B cell (primary cell): ENCODE measurements around the gene MALL. TPM values are rescaled to one million over a fixed set of nuclear protein-coding genes. Genes with fewer than 3 reads are reported as not detected.
"Not testable (repeated sequence)": the region's sequence is repeated elsewhere in the genome, so short reads cannot be mapped to it uniquely, and the experiment has no call there.

Experiments
- ATAC-seq: fragments of 200-7000 bp; cut with Tn5 transposase; one replicate; pipeline ENCODE4 v1.10.0; 2021; ENCODE audit warnings: low read depth, mild to moderate bottlenecking, moderate number of reproducible peaks, moderate library complexity
- CTCF ChIA-PET: fragments of 350-600 bp; sonication (Branson Sonifier 250); formaldehyde crosslinking; loops from one replicate; lab custom pipeline; 2021; ENCODE audit warnings: antibody characterized with exemption, inconsistent platforms; lab: Charles Lee
- POLR2A ChIA-PET: fragments of 350-600 bp; sonication (Branson Sonifier 250); formaldehyde crosslinking; loops from one replicate; lab custom pipeline; 2021; ENCODE audit warnings: antibody characterized with exemption; lab: Charles Lee
- DNase-seq: peaks from one replicate; pipeline ENCODE4 v3.0.0; 2013
- H2AFZ ChIP-seq: 2 replicates; pipeline ENCODE4 v1.6.1; 2012; ENCODE audit warnings: mild to moderate bottlenecking, low read depth, low read length; ENCODE audit not compliant: insufficient read depth, poor library complexity, severe bottlenecking
- H3K27ac ChIP-seq, 2 donors: 1 replicate in 1 of 2; 2 replicates in 1 of 2; pipeline ENCODE4 v1.5.1; 2012 to 2013; ENCODE audit warnings: low read length in 2 of 2, mild to moderate bottlenecking in 2 of 2, moderate library complexity in 1 of 2
- H3K27me3 ChIP-seq, 4 experiments: fragments of 200-600 bp in 1 of 4; sonication (generic) in 1 of 4; replicated peaks in 1 of 4; 1 replicate in 2 of 4; 2 replicates in 2 of 4; pipeline versions ENCODE4 v1.6.1 to v1.7.0; 2013 to 2016; ENCODE audit warnings: low read length in 3 of 4, mild to moderate bottlenecking in 2 of 4, mixed read lengths in 1 of 4, moderate library complexity in 1 of 4; ENCODE audit not compliant: insufficient read depth in 4 of 4, control insufficient read depth in 3 of 4; ENCODE audit errors: control extremely low read depth in 1 of 4
- H3K36me3 ChIP-seq, 2 experiments: replicated peaks in 1 of 2; 1 replicate in 1 of 2; 2 replicates in 1 of 2; pipeline versions ENCODE4 v1.6.1 to v1.7.1; 2013; ENCODE audit warnings: low read length in 1 of 2; ENCODE audit not compliant: insufficient read depth in 2 of 2, control insufficient read depth in 1 of 2; ENCODE audit errors: control extremely low read depth in 1 of 2, extremely low read depth in 1 of 2
- H3K4me1 ChIP-seq, 2 donors: fragments of 200-600 bp in 1 of 2; sonication (generic) in 1 of 2; 1 replicate in 1 of 2; 2 replicates in 1 of 2; pipeline versions ENCODE4 v1.5.1 to v1.6.1; 2013 to 2017; ENCODE audit warnings: low read length in 2 of 2; ENCODE audit not compliant: control insufficient read depth in 2 of 2, insufficient read depth in 2 of 2
- H3K4me2 ChIP-seq: replicated peaks from 2 replicates; pipeline ENCODE3; 2012; ENCODE audit warnings: mild to moderate bottlenecking, low read depth, low read length; ENCODE audit not compliant: poor library complexity, severe bottlenecking
- H3K4me3 ChIP-seq, 5 experiments: fragments of 200-600 bp in 1 of 5; sonication (generic) in 1 of 5; 1 replicate in 3 of 5; 2 replicates in 2 of 5; pipeline versions ENCODE4 v1.5.1 to v1.7.0; 2011 to 2016; ENCODE audit warnings: low read length in 4 of 5, mild to moderate bottlenecking in 4 of 5, low read depth in 2 of 5, control low read depth in 1 of 5, moderate library complexity in 1 of 5; ENCODE audit not compliant: insufficient read depth in 1 of 5; ENCODE audit errors: control extremely low read depth in 1 of 5, extremely low read depth in 1 of 5
- H3K79me2 ChIP-seq: fragments of 200-600 bp; sonication (generic); one replicate; pipeline ENCODE4 v1.6.0; 2016; ENCODE audit warnings: low read length; ENCODE audit not compliant: control insufficient read depth, insufficient read depth
- H3K9ac ChIP-seq: fragments of 200-600 bp; sonication (generic); 2 replicates; pipeline ENCODE4 v1.6.1; 2017; ENCODE audit warnings: mild to moderate bottlenecking, low read length, moderate library complexity
- H3K9me3 ChIP-seq, 3 donors: one replicate each; pipeline versions ENCODE4 v1.6.1 to v1.7.1; 2013; ENCODE audit warnings: low read length in 2 of 3; ENCODE audit not compliant: control insufficient read depth in 2 of 3, insufficient read depth in 1 of 3; ENCODE audit errors: control extremely low read depth in 1 of 3
- H4K20me1 ChIP-seq: 2 replicates; pipeline ENCODE4 v1.6.0; 2012; ENCODE audit warnings: mild to moderate bottlenecking, low read length; ENCODE audit not compliant: insufficient read depth, control insufficient read depth, poor library complexity, severe bottlenecking
- H3K27ac Mint-ChIP-seq: one replicate; pipeline ENCODE4 v1.8.0; 2021; ENCODE audit warnings: mixed read lengths
- H3K27me3 Mint-ChIP-seq: one replicate; pipeline ENCODE4 v1.8.0; 2021; ENCODE audit warnings: mixed read lengths
- H3K4me1 Mint-ChIP-seq: one replicate; pipeline ENCODE4 v1.8.0; 2021; ENCODE audit warnings: mixed read lengths
- H3K4me3 Mint-ChIP-seq: one replicate; pipeline ENCODE4 v1.8.0; 2021; ENCODE audit warnings: mixed read lengths
- H3K9me3 Mint-ChIP-seq: one replicate; pipeline ENCODE4 v1.8.0; 2022; ENCODE audit warnings: mixed read lengths; ENCODE audit not compliant: insufficient read depth
- EZH2 ChIP-seq: IDR thresholded peaks from 2 replicates; pipeline ENCODE4 v1.6.1; 2012; ENCODE audit warnings: borderline replicate concordance, low read depth, mild to moderate bottlenecking, moderate library complexity, low read length; ENCODE audit not compliant: insufficient read depth, poor library complexity, severe bottlenecking
- WGBS: methylation state at CpG from one replicate; pipeline ENCODE4 v1.1.5; 2013; ENCODE audit warnings: missing lambda C conversion rate; ENCODE audit not compliant: insufficient coverage; 5-methylcytosine and 5-hydroxymethylcytosine counted together
- intact Hi-C: fragments of 100-400 bp; cut with micrococcal nuclease; formaldehyde crosslinking; loops from one replicate; pipeline ENCODE4 v1.10.0; 2022
- polyA minus RNA-seq: library from RNA; depleted of rRNA, polyadenylated mRNA; stranded (reverse); fragments of >200 nt; gene quantifications from 2 replicates; pipeline ENCODE4 v1.2.3, GENCODE V29; 2012
- polyA plus RNA-seq: library from polyadenylated mRNA; depleted of rRNA; stranded (reverse); fragments of >200 nt; gene quantifications from 2 replicates; pipeline ENCODE4 v1.2.3, GENCODE V29; 2012
- total RNA-seq, 2 donors: library from RNA; stranded (reverse); fragments of 120-200 nt in 1 of 2; gene quantifications; 1 replicate in 1 of 2; 2 replicates in 1 of 2; pipeline versions ENCODE4 v1.2.3 to v1.2.4, GENCODE V29; 2013 to 2022
- TF ChIP-seq, protein P1 (sequence below): fragments of 200-600 bp; IDR thresholded peaks from one replicate; pipeline ENCODE4 v1.8.0; 2022; ENCODE audit warnings: antibody characterized with exemption, mild to moderate bottlenecking

Gene MALL
- total RNA-seq (not detected in 2 replicates), polyA plus RNA-seq (not detected in 2 replicates), polyA minus RNA-seq (not detected in 2 replicates)
- 0.23 TPM for total RNA-seq (2013)

DNA sequence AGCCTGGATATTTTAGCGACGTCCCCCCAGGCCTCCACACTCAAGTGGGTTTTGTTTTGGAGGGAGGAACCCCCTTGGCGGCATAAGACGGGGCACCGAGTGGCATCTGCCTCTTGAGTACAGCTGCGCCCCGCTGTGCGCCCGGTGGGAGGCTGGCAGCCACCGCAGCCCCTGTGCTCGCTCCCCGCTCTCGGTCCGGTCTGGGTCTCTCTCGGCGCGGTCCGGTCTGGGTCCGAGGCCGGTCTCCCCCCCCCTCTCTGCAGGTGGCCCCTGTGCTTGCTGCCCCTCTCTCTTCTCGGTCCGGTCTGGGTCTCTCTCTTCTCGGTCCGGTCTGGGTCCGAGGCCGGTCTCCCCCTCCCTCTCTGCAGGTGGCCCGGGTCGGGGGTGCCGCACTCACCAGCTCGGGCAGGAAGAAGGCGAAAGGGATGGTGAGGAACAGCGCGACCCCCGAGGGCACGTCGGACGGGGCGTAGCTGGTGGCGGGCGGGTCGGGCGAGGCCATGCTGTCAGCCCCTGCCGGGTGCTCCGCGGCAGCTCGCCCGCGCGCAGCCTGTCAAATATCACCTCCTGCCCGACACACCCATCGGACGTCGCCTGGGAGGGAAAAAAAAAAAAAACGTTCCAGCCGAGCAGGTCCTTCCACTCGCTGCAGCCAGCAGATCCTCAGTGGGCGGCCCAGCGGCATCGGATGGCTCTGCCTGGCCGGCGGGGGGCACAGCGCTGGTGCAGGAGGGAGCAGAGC, at the start of gene MALL:
Gene MALL (minus strand): TSS at position 532 of the 742 bp plus-strand sequence. CDS start 30 bp downstream, at position 502.
- WGBS, result 28% methylated on average over 56 of the region's 62 CpGs
- ChIA-PET CTCF (no interaction called here), POLR2A (no interaction called here)
- Histone ChIP-seq H3K27ac (no peak within 1 kb of the TSS), H3K9me3 (peaks cover 0 to 7% (median 0%) of the 10 kb centered on the region in 3 donors), H4K20me1 (no peaks in the 10 kb centered on the region), H3K36me3 (no peaks in the 10 kb centered on the region), H3K4me1 (no peaks in the 10 kb centered on the region), H3K4me3 (no peak within 1 kb of the TSS), H3K4me2 (no peak within 1 kb of the TSS), H3K9ac (no peak within 1 kb of the TSS), H3K79me2 (no peaks in the 10 kb centered on the region), H3K27me3 (peaks cover 0 to 30% (median 6%) of the 10 kb centered on the region in 4 experiments), H2AFZ (no peak within 1 kb of the TSS)
- DNase-seq (no peak), ATAC-seq (no peak)
- Mint-ChIP-seq H3K4me1 (no peaks in the 10 kb centered on the region), H3K4me3 (no peak within 1 kb of the TSS), H3K9me3 (no peaks in the 10 kb centered on the region), H3K27me3 (peaks cover 50% of the 10 kb centered on the region), H3K27ac (no peak within 1 kb of the TSS)
- TF ChIP-seq, protein P1, sequence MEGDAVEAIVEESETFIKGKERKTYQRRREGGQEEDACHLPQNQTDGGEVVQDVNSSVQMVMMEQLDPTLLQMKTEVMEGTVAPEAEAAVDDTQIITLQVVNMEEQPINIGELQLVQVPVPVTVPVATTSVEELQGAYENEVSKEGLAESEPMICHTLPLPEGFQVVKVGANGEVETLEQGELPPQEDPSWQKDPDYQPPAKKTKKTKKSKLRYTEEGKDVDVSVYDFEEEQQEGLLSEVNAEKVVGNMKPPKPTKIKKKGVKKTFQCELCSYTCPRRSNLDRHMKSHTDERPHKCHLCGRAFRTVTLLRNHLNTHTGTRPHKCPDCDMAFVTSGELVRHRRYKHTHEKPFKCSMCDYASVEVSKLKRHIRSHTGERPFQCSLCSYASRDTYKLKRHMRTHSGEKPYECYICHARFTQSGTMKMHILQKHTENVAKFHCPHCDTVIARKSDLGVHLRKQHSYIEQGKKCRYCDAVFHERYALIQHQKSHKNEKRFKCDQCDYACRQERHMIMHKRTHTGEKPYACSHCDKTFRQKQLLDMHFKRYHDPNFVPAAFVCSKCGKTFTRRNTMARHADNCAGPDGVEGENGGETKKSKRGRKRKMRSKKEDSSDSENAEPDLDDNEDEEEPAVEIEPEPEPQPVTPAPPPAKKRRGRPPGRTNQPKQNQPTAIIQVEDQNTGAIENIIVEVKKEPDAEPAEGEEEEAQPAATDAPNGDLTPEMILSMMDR, result no peak
- no peak for TF ChIP-seq EZH2
- intact Hi-C loops, result no loop called here

DNA sequence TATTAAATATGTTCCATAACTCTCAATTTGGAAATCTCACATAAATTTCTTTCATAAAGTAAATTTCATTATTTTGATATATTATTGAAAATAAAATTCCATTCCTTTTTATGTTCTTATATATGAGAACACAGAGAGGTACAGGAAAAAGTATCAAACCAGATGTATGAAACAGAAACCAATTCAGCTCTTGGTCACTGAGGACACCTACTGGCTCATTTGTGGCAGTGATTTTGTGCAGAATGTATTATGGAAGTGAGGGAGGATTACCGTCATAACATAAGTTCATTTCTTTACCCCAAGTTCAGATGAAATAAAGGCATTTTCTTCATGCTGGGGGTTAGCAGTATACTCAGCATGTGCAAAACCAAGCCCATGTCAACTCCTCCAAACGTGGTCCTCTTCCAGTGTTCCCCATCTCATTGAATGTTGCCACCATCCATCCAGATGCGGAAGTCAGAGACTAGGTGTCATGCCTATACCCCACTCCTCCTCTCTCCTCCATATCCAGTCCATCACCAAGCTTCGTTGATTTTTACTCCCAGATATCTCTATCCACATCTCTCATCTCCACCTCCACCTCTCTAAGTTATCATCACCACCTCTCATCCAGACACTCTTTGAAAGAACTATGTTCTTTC, 41.7 kb upstream of the MALL start:
- peaks cover 3% of the 10 kb centered on the region for H3K27me3 Mint-ChIP-seq
- Histone ChIP-seq H3K4me2 (no peak overlapping the region), H3K4me3 (no peak overlapping the region), H3K27ac (no peak overlapping the region), H3K9me3 (peaks cover 2 to 11% (median 5%) of the 10 kb centered on the region in 3 donors), H3K4me1 (no peaks in the 10 kb centered on the region), H4K20me1 (no peaks in the 10 kb centered on the region), H3K27me3 (no peaks in the 10 kb centered on the region), H3K79me2 (no peaks in the 10 kb centered on the region), H3K36me3 (no peaks in the 10 kb centered on the region), H2AFZ (no peak overlapping the region), H3K9ac (no peak overlapping the region)
- WGBS, result 48% methylated on average over 3 of the region's 4 CpGs
- peaks cover 9% of the 10 kb centered on the region for H3K9me3 Mint-ChIP-seq
- intact Hi-C loops, result loop anchor here (5.0 kb wide), 1 partner anchor 600 kb away; no protein-coding TSS in a partner anchor
- DNase-seq (peak; percentile 35), ATAC-seq (no peak)
- H3K27ac Mint-ChIP-seq, result no peak overlapping the region
- H3K4me1 Mint-ChIP-seq, result peaks cover 2% of the 10 kb centered on the region
- no peak overlapping the region for H3K4me3 Mint-ChIP-seq
- TF ChIP-seq, protein P1, result peak; percentile 67
- no peak for TF ChIP-seq EZH2
- ChIA-PET POLR2A (no interaction called here), CTCF (interaction anchor here (0.7 to 1.7 kb wide), 3 partner anchors 9 to 601 kb away, joined by 3 to 9 read pairs (median 3); no protein-coding TSS in a partner anchor)

DNA sequence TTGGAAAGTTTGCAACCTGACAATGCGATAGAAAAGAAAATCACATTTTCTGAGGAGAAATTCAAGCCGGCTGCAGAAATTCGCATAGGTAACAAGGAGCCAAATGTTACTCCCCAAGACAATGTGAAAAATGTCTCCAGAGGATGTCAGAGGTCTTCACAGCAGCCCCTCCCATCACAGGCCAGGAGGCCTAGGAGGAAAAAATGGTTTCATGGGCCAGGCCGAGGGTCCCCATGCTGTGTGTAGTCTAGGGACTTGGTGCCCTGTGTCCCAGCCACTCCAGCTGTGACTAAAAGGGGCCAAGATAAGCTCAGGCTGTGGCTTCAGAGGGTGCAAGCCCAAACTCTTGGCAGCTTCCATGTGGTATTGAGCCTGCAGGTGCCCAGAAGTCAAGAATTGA, 39.2 kb upstream of the MALL start:
- POLR2A ChIA-PET, H3K79me2 ChIP-seq, H3K9ac ChIP-seq, H3K4me1 ChIP-seq, H3K4me2 ChIP-seq, H3K27me3 ChIP-seq, H2AFZ ChIP-seq, DNase-seq, H3K9me3 Mint-ChIP-seq, H3K4me3 Mint-ChIP-seq, H3K36me3 ChIP-seq, H3K4me1 Mint-ChIP-seq, H3K4me3 ChIP-seq, H3K27ac Mint-ChIP-seq, H4K20me1 ChIP-seq, ATAC-seq, CTCF ChIA-PET, H3K27me3 Mint-ChIP-seq, H3K27ac ChIP-seq: not testable (repeated sequence)
- intact Hi-C loops, result loop anchor here (5.0 kb wide), 1 partner anchor 602 kb away; no protein-coding TSS in a partner anchor
- 96% methylated on average over 3 of the region's 4 CpGs for WGBS
- H3K9me3 ChIP-seq, result peaks cover 2 to 11% (median 5%) of the 10 kb centered on the region in 3 donors
